IPS-18a (cell line): ENCODE measurements around the gene COL21A1.
A peak's percentile ranks its signal among the peaks of the same experiment; 100 is the strongest.

ENCODE experiments used
- H3K27ac ChIP-seq: one replicate; pipeline ENCODE4 v1.5.1; 2013; ENCODE audit warnings: low read length
- H3K27me3 ChIP-seq: one replicate; pipeline ENCODE4 v1.6.1; 2013; ENCODE audit warnings: mild to moderate bottlenecking, low read length; ENCODE audit not compliant: control insufficient read depth, insufficient read depth
- H3K36me3 ChIP-seq: one replicate; pipeline ENCODE4 v1.6.1; 2013; ENCODE audit warnings: low read depth, low read length; ENCODE audit not compliant: control insufficient read depth
- H3K4me1 ChIP-seq: one replicate; pipeline ENCODE4 v1.6.1; 2013; ENCODE audit warnings: low read depth, low read length; ENCODE audit not compliant: control insufficient read depth
- H3K4me3 ChIP-seq: one replicate; pipeline ENCODE4 v1.5.1; 2013; ENCODE audit warnings: low read length
- H3K9ac ChIP-seq: one replicate; pipeline ENCODE4 v1.6.1; 2013; ENCODE audit warnings: mild to moderate bottlenecking, low read length, moderate library complexity
- H3K9me3 ChIP-seq: one replicate; pipeline ENCODE4 v1.6.1; 2013; ENCODE audit warnings: low read depth, low read length; ENCODE audit not compliant: control insufficient read depth

Gene COL21A1

GRCh38 chr6:56246881-56247653 lies at the start of gene COL21A1:
COL21A1 (minus strand) TSS chr6:56247580; CDS start chr6:56182618, 64,962 bp downstream.
- Histone ChIP-seq H3K27me3 (no peaks in the 10 kb centered on the region), H3K4me3 (peak within 1 kb of the TSS; percentile 71), H3K4me1 (peaks cover 32% of the 10 kb centered on the region), H3K27ac (peak within 1 kb of the TSS; percentile 86), H3K36me3 (no peaks in the 10 kb centered on the region), H3K9ac (peak within 1 kb of the TSS; percentile 59), H3K9me3 (no peaks in the 10 kb centered on the region)

DNA sequence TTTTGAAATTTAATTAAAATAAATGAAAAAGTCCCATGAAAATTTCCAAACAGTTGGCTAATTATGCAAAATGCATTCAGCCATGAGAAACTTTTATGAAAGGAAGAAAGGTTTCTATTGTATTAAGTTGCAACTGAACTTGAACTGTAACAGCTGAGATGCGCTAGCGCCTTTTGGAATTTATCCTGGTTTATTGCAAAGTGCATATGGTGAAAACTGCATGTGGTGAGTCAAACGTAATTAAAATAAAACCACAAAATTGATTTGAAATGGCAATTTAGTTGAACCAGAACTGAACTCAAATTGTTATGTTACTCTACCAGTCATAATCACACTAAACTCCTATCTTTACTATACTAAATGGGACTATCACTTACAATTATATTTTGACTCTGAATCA lies 46.4 kb upstream of the COL21A1 start:
- H3K36me3 ChIP-seq, result no peaks in the 10 kb centered on the region
- H3K9ac ChIP-seq, result no peak overlapping the region
- H3K9me3 ChIP-seq, result no peaks in the 10 kb centered on the region
- H3K4me1 ChIP-seq, result no peaks in the 10 kb centered on the region
- H3K4me3 ChIP-seq, result no peak overlapping the region
- H3K27me3 ChIP-seq, result no peaks in the 10 kb centered on the region
- no peak overlapping the region for H3K27ac ChIP-seq

DNA sequence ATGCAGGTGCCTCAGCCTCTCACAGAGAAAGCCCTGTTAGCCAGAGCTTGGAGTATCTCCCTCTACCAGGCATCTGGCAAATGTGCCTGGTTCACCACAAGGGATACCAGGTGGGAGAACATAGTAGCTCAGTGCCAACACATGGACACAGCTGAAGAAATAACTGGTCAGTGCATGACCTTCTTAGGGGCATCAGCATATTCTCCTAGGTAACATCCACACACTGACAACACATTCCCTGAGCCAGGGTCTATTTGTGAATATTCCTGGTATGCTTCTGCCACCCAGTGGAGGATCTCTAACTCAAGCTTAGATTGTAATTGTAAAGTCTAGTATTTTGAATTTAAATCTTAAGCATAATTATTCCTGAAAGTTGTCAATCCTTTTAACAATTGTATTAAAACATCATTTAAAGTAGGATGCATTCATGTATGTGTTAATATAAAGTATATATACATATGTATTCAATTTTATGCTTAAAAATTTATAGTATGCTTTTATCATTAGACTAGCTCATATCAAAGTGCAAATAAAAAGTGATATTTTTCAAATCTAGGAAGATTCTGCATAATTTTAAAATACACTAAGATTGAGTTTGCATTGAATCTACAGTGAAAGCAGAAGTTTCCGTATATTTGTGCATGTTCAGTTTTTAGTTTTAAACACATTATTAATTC lies 45.3 kb upstream of the COL21A1 start:
- Histone ChIP-seq H3K4me3 (no peak overlapping the region), H3K9me3 (no peaks in the 10 kb centered on the region), H3K36me3 (no peaks in the 10 kb centered on the region), H3K4me1 (no peaks in the 10 kb centered on the region), H3K9ac (no peak overlapping the region), H3K27ac (no peak overlapping the region), H3K27me3 (no peaks in the 10 kb centered on the region)

GRCh38 chr6:56291302-56291917 lies 44.0 kb upstream of the COL21A1 start:
- Histone ChIP-seq H3K27ac (no peak overlapping the region), H3K9me3 (no peaks in the 10 kb centered on the region), H3K4me3 (no peak overlapping the region), H3K27me3 (no peaks in the 10 kb centered on the region), H3K4me1 (no peaks in the 10 kb centered on the region), H3K36me3 (no peaks in the 10 kb centered on the region), H3K9ac (no peak overlapping the region)

GRCh38 chr6:56289721-56290120 lies 42.3 kb upstream of the COL21A1 start:
- Histone ChIP-seq H3K27ac (no peak overlapping the region), H3K4me3 (no peak overlapping the region), H3K4me1 (no peaks in the 10 kb centered on the region), H3K9ac (no peak overlapping the region), H3K9me3 (no peaks in the 10 kb centered on the region), H3K36me3 (no peaks in the 10 kb centered on the region), H3K27me3 (no peaks in the 10 kb centered on the region)

GRCh38 chr6:56288347-56288746 lies 41.0 kb upstream of the COL21A1 start:
- H3K4me3 ChIP-seq, result no peak overlapping the region
- no peak overlapping the region for H3K27ac ChIP-seq

DNA sequence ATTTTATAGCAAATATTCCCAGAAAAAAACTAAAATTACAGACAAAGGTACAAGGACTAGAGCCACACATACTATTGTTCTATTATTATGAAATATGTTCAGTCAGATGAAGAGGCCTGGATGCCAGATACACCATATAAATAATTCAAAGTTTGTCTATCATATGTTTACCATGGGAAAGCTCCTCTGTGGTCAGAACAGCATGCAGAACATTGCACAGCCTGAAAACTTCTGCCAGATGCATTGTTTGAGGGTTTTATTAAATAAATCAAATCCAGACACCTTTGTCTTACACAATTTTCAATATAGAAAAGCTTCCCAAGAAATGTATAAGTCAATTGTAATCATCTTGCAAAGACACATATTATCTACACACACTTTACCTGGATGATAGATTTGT lies 35.0 kb upstream of the COL21A1 start:
- Histone ChIP-seq H3K4me3 (no peak overlapping the region), H3K9ac (no peak overlapping the region), H3K4me1 (peaks cover 9% of the 10 kb centered on the region), H3K9me3 (no peaks in the 10 kb centered on the region), H3K27ac (no peak overlapping the region), H3K36me3 (no peaks in the 10 kb centered on the region), H3K27me3 (no peaks in the 10 kb centered on the region)

More at GRCh38 chr6:56288347-56288746, 41.0 kb upstream of the COL21A1 start:
- no peaks in the 10 kb centered on the region for H3K36me3 ChIP-seq
- H3K9me3 ChIP-seq, result no peaks in the 10 kb centered on the region
- no peak overlapping the region for H3K9ac ChIP-seq
- H3K4me1 ChIP-seq, result no peaks in the 10 kb centered on the region
- no peaks in the 10 kb centered on the region for H3K27me3 ChIP-seq

DNA sequence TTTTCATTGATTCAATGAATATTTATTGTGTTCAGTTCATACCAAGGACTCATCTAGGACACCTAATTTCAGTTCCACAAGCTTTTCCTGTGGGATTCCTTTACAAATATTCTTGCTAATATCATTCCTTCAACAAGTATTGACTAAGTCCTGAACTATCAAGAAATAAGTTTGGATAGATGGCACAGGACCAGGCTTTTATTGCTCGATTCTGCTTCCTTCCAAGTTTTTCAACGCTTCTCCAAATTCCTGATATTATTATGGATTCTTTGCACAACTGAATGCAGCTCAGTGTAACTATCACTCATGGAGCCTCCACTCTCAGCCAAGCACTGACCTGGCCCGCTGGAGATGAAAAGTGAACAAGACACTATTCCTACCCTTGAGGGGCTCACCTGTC lies 32.7 kb upstream of the COL21A1 start:
- H3K27ac ChIP-seq, result no peak overlapping the region
- no peak overlapping the region for H3K4me3 ChIP-seq
- H3K36me3 ChIP-seq, result no peaks in the 10 kb centered on the region
- H3K4me1 ChIP-seq, result peaks cover 9% of the 10 kb centered on the region
- H3K9me3 ChIP-seq, result no peaks in the 10 kb centered on the region
- H3K27me3 ChIP-seq, result no peaks in the 10 kb centered on the region
- H3K9ac ChIP-seq, result no peak overlapping the region

GRCh38 chr6:56279331-56280080 lies 32.1 kb upstream of the COL21A1 start:
- peaks cover 9% of the 10 kb centered on the region for H3K4me1 ChIP-seq
- no peak overlapping the region for H3K4me3 ChIP-seq
- no peaks in the 10 kb centered on the region for H3K36me3 ChIP-seq
- no peak overlapping the region for H3K9ac ChIP-seq
- H3K27ac ChIP-seq, result no peak overlapping the region
- H3K9me3 ChIP-seq, result no peaks in the 10 kb centered on the region
- H3K27me3 ChIP-seq, result no peaks in the 10 kb centered on the region

GRCh38 chr6:56278171-56278591 lies 30.8 kb upstream of the COL21A1 start:
- Histone ChIP-seq H3K27ac (no peak overlapping the region), H3K9me3 (no peaks in the 10 kb centered on the region), H3K36me3 (no peaks in the 10 kb centered on the region), H3K4me3 (no peak overlapping the region), H3K27me3 (no peaks in the 10 kb centered on the region), H3K4me1 (peaks cover 9% of the 10 kb centered on the region), H3K9ac (no peak overlapping the region)

DNA sequence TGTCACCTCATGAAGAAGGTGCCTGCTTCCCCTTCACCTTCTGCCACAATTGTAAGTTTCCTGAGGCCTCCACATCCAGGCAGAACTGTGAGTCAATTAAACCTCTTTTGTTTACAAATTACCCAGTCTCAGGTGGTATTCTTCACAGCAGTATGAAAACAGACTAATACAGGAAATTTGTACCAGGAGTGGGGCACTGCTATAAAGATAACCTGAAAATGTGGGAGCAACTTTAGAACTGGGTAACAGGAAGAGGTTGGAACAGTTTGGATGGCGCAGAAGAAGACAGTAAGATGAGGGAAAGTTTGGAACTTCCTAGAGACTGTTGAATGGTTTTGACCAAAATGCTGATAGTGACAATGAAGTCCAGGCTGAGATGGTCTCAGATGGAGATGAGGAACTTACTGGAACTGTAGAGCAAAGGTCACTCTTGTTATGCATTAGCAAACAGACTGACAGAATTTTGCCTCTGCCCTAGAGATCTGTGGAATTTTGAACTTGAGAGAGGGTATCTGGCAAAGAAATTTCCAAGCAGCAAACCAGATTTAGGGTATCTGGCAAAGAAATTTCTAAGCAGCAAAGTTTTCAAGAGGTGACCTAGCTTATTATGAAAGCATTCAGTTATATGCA lies 23.5 kb upstream of the COL21A1 start:
- Histone ChIP-seq H3K9ac (no peak overlapping the region), H3K9me3 (no peaks in the 10 kb centered on the region), H3K4me3 (no peak overlapping the region), H3K27ac (no peak overlapping the region), H3K36me3 (no peaks in the 10 kb centered on the region), H3K4me1 (no peaks in the 10 kb centered on the region), H3K27me3 (no peaks in the 10 kb centered on the region)
